C4-2B (cell line): ENCODE results near the gene RNU5B-1.

ENCODE experiments used
- CTCF ChIP-seq: fragments of 450-650 bp; conservative IDR thresholded peaks from 2 replicates; pipeline ENCODE4 v1.5.1; 2017; ENCODE audit warnings: mild to moderate bottlenecking
- ZFX ChIP-seq: fragments of 450-650 bp; IDR thresholded peaks from 2 replicates; pipeline ENCODE4 v1.6.1; 2017

GRCh38 chr15:65286069-65286703 lies 18.3 kb upstream of the RNU5B-1 start:
- TF ChIP-seq CTCF (no peak), ZFX (peak; percentile 95)
